NOMO-1 treated with dmso at 0.1 percent for 144 hours (cell line): ENCODE results near the gene PRRC2A.

Source experiments
- DNase-seq: peaks from one replicate; lab custom pipeline; 2025; ENCODE audit not compliant: unreplicated experiment; lab: John Stamatoyannopoulos, UW

Gene PRRC2A

DNA sequence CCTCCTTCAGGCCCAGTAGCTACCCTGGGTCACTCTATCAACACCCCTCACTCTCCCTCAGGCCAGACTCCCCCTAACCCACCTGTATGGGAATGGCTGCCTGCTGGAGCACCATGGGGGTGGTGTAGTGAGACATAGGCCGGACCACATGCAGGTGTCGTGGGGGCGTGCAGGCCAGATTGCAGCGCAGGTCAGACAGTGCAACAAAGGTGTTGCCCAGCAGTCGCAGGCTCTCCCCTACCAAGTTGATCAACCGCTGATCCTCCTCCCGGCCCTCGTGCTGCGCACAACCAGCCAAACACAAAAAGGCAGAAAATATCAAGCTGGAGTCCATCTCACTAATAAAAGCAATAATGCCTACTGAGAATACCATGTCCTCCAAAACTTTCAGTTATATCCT, 24.8 kb downstream of the PRRC2A start:
- DNase-seq = no peak

GRCh38 chr6:31651602-31652191, 31.2 kb downstream of the PRRC2A start:
- peak; percentile 58 for DNase-seq

DNA sequence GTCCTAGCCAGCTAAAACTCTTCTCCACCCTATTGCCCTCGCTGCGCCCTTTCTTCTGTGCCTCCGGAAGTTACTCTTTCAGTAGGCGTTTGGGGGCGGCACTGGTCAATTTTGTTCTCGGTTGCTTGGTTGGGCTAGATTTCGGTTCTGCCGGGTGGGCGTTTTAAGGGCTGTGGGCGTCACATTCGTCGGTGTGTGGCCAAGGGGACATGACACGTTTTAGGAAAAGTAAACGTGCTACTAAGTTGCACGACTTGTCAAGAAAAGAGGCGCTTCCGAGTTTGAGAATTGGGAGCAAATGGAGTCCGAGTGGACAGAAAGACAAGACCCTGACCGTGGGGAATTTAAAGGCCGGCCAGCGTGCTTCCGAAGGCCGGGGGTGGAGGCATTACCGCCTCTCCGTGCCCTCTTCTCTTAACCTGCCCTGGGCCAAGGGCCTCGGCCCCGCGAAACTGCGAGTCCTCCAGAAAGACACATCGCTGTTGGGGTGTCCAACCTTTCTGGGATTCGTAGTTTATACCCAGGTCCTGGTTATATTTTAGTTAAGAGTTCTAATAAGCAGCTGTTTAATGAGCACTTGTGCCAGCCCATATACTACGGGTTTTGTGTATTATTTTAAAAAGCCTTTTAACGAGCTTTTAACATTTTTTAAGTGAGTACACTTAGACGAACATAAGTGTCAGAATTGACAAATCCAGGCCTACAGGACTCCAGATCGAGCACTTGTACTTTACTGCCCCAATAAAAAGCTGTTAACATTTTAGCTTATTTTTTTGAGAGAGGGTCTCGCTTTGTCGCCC, 32.6 kb downstream of the PRRC2A start:
- DNase-seq = peak; percentile 94

GRCh38 chr6:31654574-31655348, 34.2 kb downstream of the PRRC2A start:
- no peak for DNase-seq

DNA sequence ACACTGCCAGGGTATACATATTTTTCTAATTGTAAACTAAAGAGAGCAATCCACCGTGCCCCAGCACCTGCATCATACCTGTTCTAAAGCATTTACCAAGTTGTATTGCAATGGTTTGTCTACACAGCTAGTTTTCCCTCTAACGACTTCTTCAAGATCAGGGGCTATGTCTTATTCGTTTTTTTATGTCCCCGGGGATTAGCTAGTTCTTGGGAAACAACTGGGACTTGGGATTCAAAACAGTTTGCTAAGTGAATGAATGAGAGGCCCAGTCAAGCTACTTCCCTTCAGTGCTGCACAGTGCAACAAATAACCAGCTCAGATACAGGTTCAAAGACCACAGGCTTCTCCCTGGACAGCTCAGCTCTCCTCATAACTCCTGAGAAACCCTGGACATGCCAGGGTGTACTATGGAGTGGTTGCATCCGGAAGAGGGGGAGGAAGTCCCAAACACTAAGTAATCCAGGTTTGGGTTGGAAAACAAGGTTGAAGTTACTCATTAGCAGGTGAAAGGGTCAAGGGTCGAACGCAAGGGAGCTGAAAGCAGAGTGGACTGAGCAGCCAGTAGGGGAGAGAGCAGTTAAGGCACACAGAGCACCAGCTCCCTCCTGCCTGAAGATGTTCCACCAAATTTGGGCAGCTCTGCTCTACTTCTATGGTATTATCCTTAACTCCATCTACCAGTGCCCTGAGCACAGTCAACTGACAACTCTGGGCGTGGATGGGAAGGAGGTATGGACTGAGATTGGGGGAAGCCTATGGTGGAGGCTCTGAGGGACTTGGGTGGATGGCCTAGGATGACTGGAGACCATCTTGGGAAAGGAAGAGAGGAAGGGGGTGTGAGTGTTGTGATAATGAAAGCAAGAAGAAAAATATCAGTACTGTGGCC, 35.1 kb downstream of the PRRC2A start, which contains the start of gene APOM:
TSS of gene APOM (plus strand) at position 546 of the 889 bp plus-strand sequence. CDS start at position 619, 73 bp downstream.
- no peak for DNase-seq

DNA sequence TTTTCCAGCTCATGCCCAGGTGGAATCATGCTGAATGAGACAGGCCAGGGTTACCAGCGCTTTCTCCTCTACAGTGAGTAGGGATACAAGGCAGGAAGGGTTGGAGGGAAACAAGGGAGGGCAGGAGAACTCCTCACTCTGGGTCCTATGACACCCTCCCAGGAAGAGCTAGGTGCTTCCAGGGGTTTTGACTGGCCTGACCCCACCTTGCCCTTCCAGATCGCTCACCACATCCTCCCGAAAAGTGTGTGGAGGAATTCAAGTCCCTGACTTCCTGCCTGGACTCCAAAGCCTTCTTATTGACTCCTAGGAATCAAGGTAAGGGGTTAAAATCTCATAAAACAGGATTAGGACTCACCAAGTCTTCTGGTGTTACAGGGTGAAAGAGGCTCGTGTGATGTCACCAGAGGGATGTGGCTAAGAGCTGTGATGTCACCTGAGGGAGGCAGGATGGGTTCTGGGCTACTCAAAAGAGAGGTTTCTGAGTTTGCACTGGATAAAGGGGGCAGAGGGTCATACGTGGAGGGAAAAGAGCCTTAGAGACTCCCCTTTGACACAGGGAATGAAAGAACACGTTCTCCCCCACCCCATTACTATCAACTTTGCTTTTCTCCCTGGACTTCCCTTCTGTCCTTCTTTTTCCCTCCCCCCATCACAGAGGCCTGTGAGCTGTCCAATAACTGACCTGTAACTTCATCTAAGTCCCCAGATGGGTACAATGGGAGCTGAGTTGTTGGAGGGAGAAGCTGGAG, 37.1 kb downstream of the PRRC2A start:
- DNase-seq = no peak

DNA sequence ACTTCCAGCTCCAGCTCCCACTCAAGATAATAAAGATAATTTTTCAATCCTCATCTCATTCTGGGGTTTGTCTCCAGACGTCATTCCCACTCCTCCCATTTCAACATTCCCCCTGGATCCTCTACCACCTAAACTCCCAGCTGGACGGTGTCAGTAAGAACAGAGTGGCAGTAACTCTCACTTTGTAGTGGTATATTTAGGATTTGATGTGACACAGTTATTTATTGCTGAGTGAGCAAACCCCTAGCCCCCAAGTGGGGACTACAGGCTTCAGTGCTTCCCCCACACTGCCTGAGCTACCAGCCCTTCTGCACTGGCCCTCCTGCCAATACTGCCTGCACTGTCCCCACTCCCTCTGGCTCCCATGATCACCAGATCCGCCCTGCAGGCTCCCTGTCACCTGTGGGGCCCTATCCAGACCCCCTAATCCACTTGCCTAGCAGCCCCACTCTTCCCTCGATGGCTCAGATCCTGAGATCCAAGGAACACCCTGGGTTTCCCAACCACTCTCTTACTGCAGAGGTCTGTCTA, 37.7 kb downstream of the PRRC2A start:
- DNase-seq = no peak

GRCh38 chr6:31658983-31659648, 38.6 kb downstream of the PRRC2A start:
- DNase-seq = no peak

DNA sequence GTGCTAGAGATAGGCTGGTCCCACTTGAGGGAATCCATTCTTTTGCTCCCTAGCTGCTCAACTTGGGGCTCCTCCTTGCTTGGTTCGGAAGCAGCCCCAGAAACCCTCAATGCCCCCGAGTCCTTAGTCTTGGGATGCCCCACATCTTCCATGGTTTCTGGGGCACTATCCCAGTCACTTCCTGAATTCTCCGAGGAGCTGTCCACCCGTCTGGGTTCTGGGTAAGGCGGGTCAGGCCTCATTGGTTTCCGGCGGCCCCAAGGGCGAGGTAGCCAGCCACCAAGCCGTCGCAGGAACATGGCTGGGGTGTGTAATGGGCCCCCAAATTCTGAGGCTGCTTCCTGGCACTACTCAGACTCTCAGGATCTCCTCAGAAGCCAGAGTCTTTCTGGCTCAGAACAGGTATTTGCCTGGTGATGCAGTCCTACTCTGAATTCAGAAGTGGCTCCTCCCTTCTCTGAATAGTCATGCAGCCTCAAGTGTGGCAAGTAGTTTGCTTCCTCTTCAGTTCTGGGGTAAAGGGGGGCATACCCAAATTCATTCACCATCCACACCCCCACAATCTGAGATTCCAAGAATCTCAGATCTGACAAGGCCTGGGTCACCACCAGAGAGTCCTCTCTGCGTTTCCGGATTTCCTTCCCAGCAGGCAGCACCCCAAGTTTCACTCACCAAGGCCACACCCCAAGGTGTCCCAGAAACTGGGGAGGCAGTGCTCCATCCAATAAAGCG, 39.3 kb downstream of the PRRC2A start:
- DNase-seq = peak; percentile 32

- peak; percentile 75 for DNase-seq
Observed at GRCh38 chr6:31660381-31661261, 40.1 kb downstream of the PRRC2A start, which contains the start of gene C6orf47. Gene C6orf47 (minus strand): TSS chr6:31660778. CDS start chr6:31659947, 831 bp downstream.

GRCh38 chr6:31661262-31662123, 41.0 kb downstream of the PRRC2A start:
- DNase-seq = no peak

DNA sequence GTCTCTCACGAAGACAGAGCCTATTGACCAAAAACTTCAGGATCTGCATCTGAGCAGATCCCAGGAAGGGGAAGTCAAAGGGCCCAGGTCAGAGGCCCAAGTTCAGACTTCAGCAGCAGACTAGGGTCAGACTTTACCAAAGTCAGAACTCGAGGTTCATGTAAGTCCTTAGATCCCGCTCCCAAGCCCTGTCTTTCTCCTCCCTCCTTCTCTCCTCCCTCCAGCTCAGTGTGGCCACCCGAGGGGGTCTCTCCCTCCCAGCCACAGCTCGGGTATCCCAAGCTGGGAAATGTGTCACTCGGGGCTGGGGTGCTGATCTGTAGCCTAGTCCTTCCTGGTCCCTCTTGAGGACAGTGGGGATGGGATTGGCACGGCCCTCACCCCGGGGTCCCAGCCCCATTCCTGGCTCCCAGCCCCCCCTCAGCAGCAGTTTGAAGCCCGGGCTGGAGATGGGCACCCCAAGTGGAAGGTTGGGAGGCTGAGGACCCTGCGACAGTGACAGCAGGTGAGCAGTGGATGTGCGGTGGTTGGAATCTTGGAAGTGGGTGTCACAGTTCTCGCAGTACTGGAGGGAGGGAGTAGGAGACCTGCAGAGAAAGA, 41.7 kb downstream of the PRRC2A start:
- DNase-seq = no peak

DNA sequence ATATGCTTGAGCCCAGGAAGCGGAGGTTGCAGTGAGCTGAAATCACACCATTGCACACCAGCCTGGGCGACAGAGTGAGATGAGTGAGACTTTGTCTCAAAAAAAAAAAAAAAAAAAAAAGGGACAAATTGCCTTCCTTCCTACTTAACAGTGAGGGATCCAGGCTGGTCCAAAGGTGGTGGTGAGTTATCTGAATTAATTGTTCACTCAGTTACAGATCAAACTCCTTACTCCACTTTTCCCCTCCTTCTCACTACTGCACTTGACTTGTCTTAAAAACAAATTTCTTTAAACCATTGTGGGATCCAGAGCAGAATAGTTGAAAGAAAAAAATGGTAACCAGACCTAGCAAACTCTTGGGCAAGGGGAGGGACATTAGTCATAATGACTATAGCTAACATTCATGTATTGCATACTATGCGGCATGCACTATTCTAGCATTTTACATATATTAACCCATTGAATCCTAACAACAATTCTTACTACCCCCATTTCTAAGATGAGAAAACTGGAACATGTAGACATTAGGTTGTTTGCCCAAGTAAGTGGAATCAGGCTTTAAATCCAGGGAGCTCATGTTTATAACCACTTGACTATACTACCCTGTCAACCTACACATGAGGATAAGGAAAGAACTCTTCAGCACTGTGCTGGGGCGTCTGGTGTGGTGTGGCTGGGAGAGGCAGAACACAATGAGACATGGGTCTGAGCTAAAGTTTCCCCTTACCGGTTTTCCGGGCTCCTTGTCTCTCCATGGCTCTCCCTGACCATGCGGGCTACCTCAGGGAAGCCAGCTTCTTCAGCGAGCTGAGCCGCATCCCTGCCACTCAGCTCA, 42.8 kb downstream of the PRRC2A start:
- no peak for DNase-seq

DNA sequence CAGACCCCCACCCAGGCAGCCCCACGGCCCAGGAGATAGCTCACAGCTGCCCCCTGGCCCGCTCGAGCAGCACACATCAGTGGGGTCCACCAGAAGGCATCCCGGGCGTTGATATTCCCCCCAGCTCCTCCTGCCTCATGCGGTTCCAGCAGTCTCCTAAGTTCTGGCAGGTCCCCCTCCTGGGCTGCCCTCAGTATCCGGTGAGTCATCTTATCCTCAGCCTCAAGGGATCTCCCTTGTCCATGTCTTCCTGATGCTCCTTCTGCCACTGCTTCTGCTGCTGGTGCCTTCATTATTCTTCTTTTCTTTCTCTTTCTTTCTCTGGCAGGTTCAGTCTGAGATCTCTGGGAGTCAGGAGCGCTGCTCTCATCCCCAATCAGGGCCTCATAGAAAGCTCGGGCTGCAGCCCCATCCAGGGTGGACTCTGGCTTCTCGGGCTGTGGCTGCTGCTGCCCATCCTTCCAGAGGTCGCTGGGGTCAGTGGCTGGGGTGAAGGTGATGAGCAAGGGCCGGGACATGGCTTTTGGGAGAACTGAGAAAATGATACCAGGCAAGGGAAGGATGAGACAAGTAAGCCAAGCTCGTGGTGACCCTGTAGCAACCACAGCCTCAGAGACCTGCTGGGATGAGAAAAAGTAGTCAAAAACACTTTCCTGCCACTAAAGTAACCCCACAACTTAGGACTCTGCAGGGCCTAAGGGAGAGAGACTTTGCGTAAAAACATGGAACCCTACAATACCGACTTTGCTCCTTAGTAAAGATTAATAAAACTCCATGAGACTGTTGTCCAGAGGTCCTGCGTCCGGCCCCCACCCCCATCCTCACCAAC, 43.7 kb downstream of the PRRC2A start:
- no peak for DNase-seq
